Epidermal melanocyte (primary cell): ENCODE data around the gene CACNB2.

ENCODE experiments used
- DNase-seq: peaks from one replicate; pipeline ENCODE4 v3.0.0; 2011; ENCODE audit warnings: low spot score; ENCODE audit not compliant: insufficient read length

CACNB2 gene

GRCh38 chr10:18282094-18282493 lies 141.9 kb downstream of the CACNB2 start:
- no peak for DNase-seq

GRCh38 chr10:18290651-18291313 lies 150.6 kb downstream of the CACNB2 start:
- DNase-seq, result no peak

- no peak for DNase-seq
Observed at GRCh38 chr10:18293536-18294510, 153.6 kb downstream of the CACNB2 start.

GRCh38 chr10:18294633-18295032 lies 154.4 kb downstream of the CACNB2 start:
- no peak for DNase-seq

- DNase-seq, result no peak
Observed at GRCh38 chr10:18297659-18298058, 157.4 kb downstream of the CACNB2 start.

GRCh38 chr10:18298256-18298655 lies 158.0 kb downstream of the CACNB2 start:
- no peak for DNase-seq

- DNase-seq, result no peak
Observed at GRCh38 chr10:18303851-18304801, 163.9 kb downstream of the CACNB2 start.

- no peak for DNase-seq
Observed at GRCh38 chr10:18306031-18306430, 165.8 kb downstream of the CACNB2 start.

- DNase-seq, result no peak
Observed at GRCh38 chr10:18308600-18308999, 168.4 kb downstream of the CACNB2 start.

- DNase-seq, result no peak
Observed at GRCh38 chr10:18310761-18311160, 170.5 kb downstream of the CACNB2 start.

GRCh38 chr10:18312374-18313139 lies 172.3 kb downstream of the CACNB2 start:
- no peak for DNase-seq

- no peak for DNase-seq
Observed at GRCh38 chr10:18313140-18313530, 172.9 kb downstream of the CACNB2 start.

GRCh38 chr10:18313626-18314025 lies 173.4 kb downstream of the CACNB2 start:
- no peak for DNase-seq

GRCh38 chr10:18319628-18320027 lies 179.4 kb downstream of the CACNB2 start:
- DNase-seq, result no peak

GRCh38 chr10:18321371-18321770 lies 181.1 kb downstream of the CACNB2 start:
- DNase-seq, result peak; percentile 46

GRCh38 chr10:18323916-18324315 lies 183.7 kb downstream of the CACNB2 start:
- DNase-seq, result no peak

GRCh38 chr10:18325410-18325809 lies 185.2 kb downstream of the CACNB2 start:
- no peak for DNase-seq

GRCh38 chr10:18325889-18326531 lies 185.8 kb downstream of the CACNB2 start:
- no peak for DNase-seq

- no peak for DNase-seq
Observed at GRCh38 chr10:18328941-18329340, 188.7 kb downstream of the CACNB2 start.

GRCh38 chr10:18332048-18332447 lies 191.8 kb downstream of the CACNB2 start:
- no peak for DNase-seq
